ENCODE data around the gene PHF13.
"Not testable (repeated sequence)": the region's sequence is repeated elsewhere in the genome, so short reads cannot be mapped to it uniquely, and the experiment has no call there.

The PHF13 gene

GRCh38 chr1:6586404-6586816, 27.1 kb upstream of the PHF13 start:
- DNase-seq (ENCODE audit: low read depth in 2 of 3, low spot score in 2 of 3), result no peak

GRCh38 chr1:6587261-6588005, 26.1 kb upstream of the PHF13 start:
- no peak for DNase-seq (ENCODE audit: low read depth in 2 of 3, low spot score in 2 of 3)

GRCh38 chr1:6588128-6588892, 25.2 kb upstream of the PHF13 start:
- DNase-seq (ENCODE audit: low read depth in 2 of 3, low spot score in 2 of 3), result no peak

- DNase-seq (ENCODE audit: low read depth in 2 of 3, low spot score in 2 of 3), result no peak
Observed at GRCh38 chr1:6588893-6589520, 24.5 kb upstream of the PHF13 start.

GRCh38 chr1:6590046-6590445, 23.5 kb upstream of the PHF13 start:
- no peak for DNase-seq (ENCODE audit: low read depth in 2 of 3, low spot score in 2 of 3)

GRCh38 chr1:6591222-6591621, 22.3 kb upstream of the PHF13 start:
- DNase-seq (ENCODE audit: low read depth in 2 of 3, low spot score in 2 of 3), result no peak

- DNase-seq (ENCODE audit: low read depth in 2 of 3, low spot score in 2 of 3), result no peak
Observed at GRCh38 chr1:6591644-6592043, 21.9 kb upstream of the PHF13 start.

GRCh38 chr1:6592441-6592840, 21.1 kb upstream of the PHF13 start:
- no peak for DNase-seq (ENCODE audit: low read depth in 2 of 3, low spot score in 2 of 3)

- no peak for DNase-seq (ENCODE audit: low read depth in 2 of 3, low spot score in 2 of 3)
Observed at GRCh38 chr1:6592865-6593593, 20.5 kb upstream of the PHF13 start.

GRCh38 chr1:6593810-6594209, 19.7 kb upstream of the PHF13 start:
- no peak for DNase-seq (ENCODE audit: low read depth in 2 of 3, low spot score in 2 of 3)

- DNase-seq (ENCODE audit: low read depth in 2 of 3, low spot score in 2 of 3), result no peak
Observed at GRCh38 chr1:6594977-6595740, 18.4 kb upstream of the PHF13 start.

- no peak for DNase-seq (ENCODE audit: low read depth in 2 of 3, low spot score in 2 of 3)
Observed at GRCh38 chr1:6596351-6596750, 17.2 kb upstream of the PHF13 start.

GRCh38 chr1:6596886-6597776, 16.4 kb upstream of the PHF13 start:
- no peak for DNase-seq (ENCODE audit: low read depth in 2 of 3, low spot score in 2 of 3)

GRCh38 chr1:6597777-6598131, 15.8 kb upstream of the PHF13 start:
- no peak for DNase-seq (ENCODE audit: low read depth in 2 of 3, low spot score in 2 of 3)

- DNase-seq (ENCODE audit: low read depth in 2 of 3, low spot score in 2 of 3), result no peak
Observed at GRCh38 chr1:6599141-6599975, 14.2 kb upstream of the PHF13 start.

- not testable (repeated sequence) for DNase-seq (ENCODE audit: low read depth in 2 of 3, low spot score in 2 of 3)
Observed at GRCh38 chr1:6599991-6600390, 13.5 kb upstream of the PHF13 start.

- no peak for DNase-seq (ENCODE audit: low read depth in 2 of 3, low spot score in 2 of 3)
Observed at GRCh38 chr1:6600410-6601048, 13.0 kb upstream of the PHF13 start.

Measured in activated CD8-positive, alpha-beta memory T cell treated with anti-CD3 and anti-CD28 coated beads for 48 hours (primary cell).